Measurements from ENCODE around the gene FAM209B.
A peak's percentile ranks its signal among the peaks of the same experiment; 100 is the strongest.
"Not testable (repeated sequence)": the region's sequence is repeated elsewhere in the genome, so short reads cannot be mapped to it uniquely, and the experiment has no call there.

Gene FAM209B

GRCh38 chr20:56537997-56538396 lies 5.0 kb downstream of the FAM209B start:
- FAIRE-seq, result no peak
- DNase-seq (ENCODE audit: low spot score), result no peak

GRCh38 chr20:56540415-56540814 lies 7.4 kb downstream of the FAM209B start:
- FAIRE-seq, result no peak

GRCh38 chr20:56542489-56543030 lies 9.5 kb downstream of the FAM209B start:
- FAIRE-seq (no peak), DNase-seq (ENCODE audit: low spot score) (no peak)

More at GRCh38 chr20:56540415-56540814, 7.4 kb downstream of the FAM209B start:
- DNase-seq (ENCODE audit: low spot score), result peak; percentile 30

GRCh38 chr20:56551571-56551970 lies 18.5 kb downstream of the FAM209B start:
- no peak for FAIRE-seq
- no peak for DNase-seq (ENCODE audit: low spot score)

- FAIRE-seq, result no peak
- no peak for DNase-seq (ENCODE audit: low spot score)
Observed at GRCh38 chr20:56552911-56553629, 20.0 kb downstream of the FAM209B start.

GRCh38 chr20:56554869-56555268 lies 21.8 kb downstream of the FAM209B start:
- peak; percentile 90 for DNase-seq (ENCODE audit: low spot score)
- peak; percentile 38 for FAIRE-seq

- FAIRE-seq, result no peak
- DNase-seq (ENCODE audit: low spot score), result no peak
Observed at GRCh38 chr20:56558968-56559367, 25.9 kb downstream of the FAM209B start.

GRCh38 chr20:56564526-56564925 lies 31.5 kb downstream of the FAM209B start:
- FAIRE-seq; DNase-seq (ENCODE audit: low spot score): not testable (repeated sequence)

- DNase-seq (ENCODE audit: low spot score), result no peak
- no peak for FAIRE-seq
Observed at GRCh38 chr20:56565511-56565910, 32.5 kb downstream of the FAM209B start.

GRCh38 chr20:56566621-56567020 lies 33.6 kb downstream of the FAM209B start:
- DNase-seq (ENCODE audit: low spot score) (peak; percentile 20), FAIRE-seq (no peak)

- FAIRE-seq (no peak), DNase-seq (ENCODE audit: low spot score) (no peak)
Observed at GRCh38 chr20:56570832-56571231, 37.8 kb downstream of the FAM209B start.

- DNase-seq (ENCODE audit: low spot score) (no peak), FAIRE-seq (no peak)
Observed at GRCh38 chr20:56572172-56572571, 39.1 kb downstream of the FAM209B start.

- FAIRE-seq, result no peak
Observed at GRCh38 chr20:56573986-56574385, 40.9 kb downstream of the FAM209B start.

GRCh38 chr20:56574531-56575142 lies 41.6 kb downstream of the FAM209B start:
- FAIRE-seq, result no peak
- no peak for DNase-seq (ENCODE audit: low spot score)

More at GRCh38 chr20:56573986-56574385, 40.9 kb downstream of the FAM209B start:
- no peak for DNase-seq (ENCODE audit: low spot score)

GRCh38 chr20:56575157-56575556 lies 42.1 kb downstream of the FAM209B start:
- FAIRE-seq (no peak), DNase-seq (ENCODE audit: low spot score) (no peak)

- FAIRE-seq, result no peak
Observed at GRCh38 chr20:56575961-56576360, 42.9 kb downstream of the FAM209B start.

GRCh38 chr20:56579301-56579710 lies 46.3 kb downstream of the FAM209B start:
- FAIRE-seq, result no peak
- DNase-seq (ENCODE audit: low spot score), result no peak

More at GRCh38 chr20:56575961-56576360, 42.9 kb downstream of the FAM209B start:
- DNase-seq (ENCODE audit: low spot score), result no peak

GRCh38 chr20:56580226-56580625 lies 47.2 kb downstream of the FAM209B start:
- no peak for FAIRE-seq

GRCh38 chr20:56581701-56582100 lies 48.7 kb downstream of the FAM209B start:
- FAIRE-seq (no peak), DNase-seq (ENCODE audit: low spot score) (no peak)

More at GRCh38 chr20:56580226-56580625, 47.2 kb downstream of the FAM209B start:
- DNase-seq (ENCODE audit: low spot score), result no peak

- FAIRE-seq (no peak), DNase-seq (ENCODE audit: low spot score) (no peak)
Observed at GRCh38 chr20:56582542-56582941, 49.5 kb downstream of the FAM209B start.

- DNase-seq (ENCODE audit: low spot score) (no peak), FAIRE-seq (no peak)
Observed at GRCh38 chr20:56584916-56585315, 51.9 kb downstream of the FAM209B start.

Measured in RCC 7860 (cell line).